DND-41 (cell line): ENCODE results near the gene ADARB2.

Experiments used
- ATAC-seq: fragments of 200-7000 bp; cut with Tn5 transposase; 3 replicates; pipeline ENCODE4 v1.9.1; 2021; ENCODE audit warnings: low read depth; ENCODE audit not compliant: insufficient read depth
- DNase-seq: peaks from one replicate; pipeline ENCODE4 v3.0.0-alpha.2; 2020
- H2AFZ ChIP-seq: 2 replicates; pipeline ENCODE4 v1.6.0; 2012; ENCODE audit warnings: low read depth, low read length
- H3K27ac ChIP-seq: 2 replicates; pipeline ENCODE4 v1.5.1; 2012; ENCODE audit warnings: low read length, inconsistent platforms
- H3K27me3 ChIP-seq: fragments of 200-600 bp; sonication (generic); 2 replicates; pipeline ENCODE4 v1.6.0; 2012; ENCODE audit warnings: low read length, mild to moderate bottlenecking, inconsistent platforms; ENCODE audit not compliant: insufficient read depth, poor library complexity
- H3K36me3 ChIP-seq: 2 replicates; pipeline ENCODE4 v1.5.1; 2012; ENCODE audit warnings: low read length, inconsistent platforms; ENCODE audit not compliant: insufficient read depth
- H3K4me1 ChIP-seq: 2 replicates; pipeline ENCODE4 v1.5.1; 2012; ENCODE audit warnings: mild to moderate bottlenecking, low read length; ENCODE audit not compliant: insufficient read depth
- H3K4me2 ChIP-seq: 2 replicates; pipeline ENCODE4 v1.6.0; 2012; ENCODE audit warnings: mild to moderate bottlenecking, moderate library complexity, low read length, inconsistent platforms; ENCODE audit not compliant: insufficient read depth
- H3K4me3 ChIP-seq, 2 experiments: fragments of 200-600 bp in 1 of 2; shearing (Covaris generic) in 1 of 2; 2 replicates each; pipeline ENCODE4 v1.5.1; 2012 to 2016; ENCODE audit warnings: inconsistent platforms in 2 of 2, low read length in 2 of 2, mild to moderate bottlenecking in 2 of 2, low read depth in 1 of 2, moderate library complexity in 1 of 2
- H3K79me2 ChIP-seq: 2 replicates; pipeline ENCODE4 v1.6.0; 2012; ENCODE audit warnings: low read length, inconsistent platforms; ENCODE audit not compliant: insufficient read depth
- H3K9ac ChIP-seq: 2 replicates; pipeline ENCODE4 v1.6.0; 2012; ENCODE audit warnings: low read depth, mild to moderate bottlenecking, inconsistent platforms, low read length, moderate library complexity
- H3K9me3 ChIP-seq: 2 replicates; pipeline ENCODE4 v1.5.1; 2012; ENCODE audit warnings: low read length, moderate library complexity, mild to moderate bottlenecking, inconsistent platforms; ENCODE audit not compliant: insufficient read depth, severe bottlenecking
- H4K20me1 ChIP-seq: 2 replicates; pipeline ENCODE4 v1.6.0; 2012; ENCODE audit warnings: low read length; ENCODE audit not compliant: insufficient read depth
- EZH2 ChIP-seq: IDR thresholded peaks from 3 replicates; pipeline ENCODE4 v1.6.1; 2012; ENCODE audit warnings: borderline replicate concordance, low read depth, mild to moderate bottlenecking, moderate library complexity, low read length, inconsistent platforms; ENCODE audit not compliant: severe bottlenecking
- TF ChIP-seq, protein P1 (sequence below): IDR thresholded peaks from 2 replicates; pipeline ENCODE4 v1.5.1; 2012; ENCODE audit warnings: borderline replicate concordance, low read length, moderate library complexity, mild to moderate bottlenecking; ENCODE audit not compliant: poor library complexity, severe bottlenecking; ENCODE audit errors: extremely low read depth

The ADARB2 gene

DNA sequence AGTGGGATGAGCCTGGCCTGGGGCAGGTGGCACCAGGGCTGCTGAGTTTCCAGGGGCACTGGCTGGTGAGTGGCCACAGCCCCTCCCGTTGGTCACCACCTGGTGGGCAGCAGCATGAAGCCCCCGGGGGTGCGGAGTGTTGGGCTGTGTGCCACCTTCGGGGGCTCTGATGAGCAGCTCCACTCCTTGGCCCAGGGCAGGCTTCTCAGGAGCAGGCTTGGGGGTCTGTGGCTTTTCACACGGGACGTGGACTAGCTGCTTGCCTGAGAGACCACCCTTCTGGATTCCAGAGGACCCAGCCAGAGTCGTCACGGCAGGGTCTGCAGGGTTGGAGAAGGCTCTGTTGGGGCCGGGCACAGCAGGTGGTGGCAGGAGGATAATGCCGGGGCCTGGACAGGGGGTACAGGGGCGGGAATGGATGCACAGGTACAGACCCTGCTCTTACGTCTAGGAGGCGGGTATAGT, 193.1 kb downstream of the ADARB2 start:
- no peak overlapping the region for H3K4me3 ChIP-seq
- H4K20me1 ChIP-seq: no peaks in the 10 kb centered on the region
- ATAC-seq (no peak), DNase-seq (no peak)
- no peak overlapping the region for H2AFZ ChIP-seq
- H3K4me2 ChIP-seq: no peak overlapping the region
- no peaks in the 10 kb centered on the region for H3K79me2 ChIP-seq
- TF ChIP-seq, protein P1, sequence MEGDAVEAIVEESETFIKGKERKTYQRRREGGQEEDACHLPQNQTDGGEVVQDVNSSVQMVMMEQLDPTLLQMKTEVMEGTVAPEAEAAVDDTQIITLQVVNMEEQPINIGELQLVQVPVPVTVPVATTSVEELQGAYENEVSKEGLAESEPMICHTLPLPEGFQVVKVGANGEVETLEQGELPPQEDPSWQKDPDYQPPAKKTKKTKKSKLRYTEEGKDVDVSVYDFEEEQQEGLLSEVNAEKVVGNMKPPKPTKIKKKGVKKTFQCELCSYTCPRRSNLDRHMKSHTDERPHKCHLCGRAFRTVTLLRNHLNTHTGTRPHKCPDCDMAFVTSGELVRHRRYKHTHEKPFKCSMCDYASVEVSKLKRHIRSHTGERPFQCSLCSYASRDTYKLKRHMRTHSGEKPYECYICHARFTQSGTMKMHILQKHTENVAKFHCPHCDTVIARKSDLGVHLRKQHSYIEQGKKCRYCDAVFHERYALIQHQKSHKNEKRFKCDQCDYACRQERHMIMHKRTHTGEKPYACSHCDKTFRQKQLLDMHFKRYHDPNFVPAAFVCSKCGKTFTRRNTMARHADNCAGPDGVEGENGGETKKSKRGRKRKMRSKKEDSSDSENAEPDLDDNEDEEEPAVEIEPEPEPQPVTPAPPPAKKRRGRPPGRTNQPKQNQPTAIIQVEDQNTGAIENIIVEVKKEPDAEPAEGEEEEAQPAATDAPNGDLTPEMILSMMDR: no peak
- TF ChIP-seq EZH2: no peak
- peaks cover 23% of the 10 kb centered on the region for H3K36me3 ChIP-seq
- no peaks in the 10 kb centered on the region for H3K27me3 ChIP-seq
- H3K9me3 ChIP-seq: no peaks in the 10 kb centered on the region
- peaks cover 15% of the 10 kb centered on the region for H3K4me1 ChIP-seq
- H3K27ac ChIP-seq: no peak overlapping the region
- no peak overlapping the region for H3K9ac ChIP-seq

DNA sequence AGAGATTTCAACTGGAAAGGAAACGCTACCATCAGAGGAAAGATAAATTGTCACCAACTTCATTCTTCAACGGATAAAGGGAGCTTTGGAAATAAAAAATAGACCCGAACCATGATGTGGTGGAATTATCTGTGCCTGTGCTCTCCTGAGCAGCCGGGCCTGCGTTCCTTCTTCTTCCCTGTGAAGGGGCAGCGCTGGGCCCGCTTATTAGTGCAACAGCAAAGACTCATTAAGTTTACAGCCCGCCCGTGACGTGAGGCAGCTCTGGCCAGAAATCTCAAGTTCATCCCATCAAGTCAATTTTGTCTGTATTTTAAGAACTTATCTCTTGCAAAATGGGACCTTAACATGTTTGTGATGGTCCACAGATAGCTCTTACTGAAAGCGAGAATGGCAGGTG, 193.7 kb downstream of the ADARB2 start:
- Histone ChIP-seq H4K20me1 (no peaks in the 10 kb centered on the region), H3K9ac (no peak overlapping the region), H3K4me3 (no peak overlapping the region), H3K4me1 (peaks cover 9% of the 10 kb centered on the region), H2AFZ (no peak overlapping the region), H3K9me3 (no peaks in the 10 kb centered on the region), H3K4me2 (no peak overlapping the region), H3K27ac (no peak overlapping the region), H3K36me3 (peaks cover 26% of the 10 kb centered on the region), H3K79me2 (no peaks in the 10 kb centered on the region), H3K27me3 (no peaks in the 10 kb centered on the region)
- DNase-seq: no peak
- no peak for ATAC-seq
- no peak for TF ChIP-seq EZH2
- TF ChIP-seq, protein P1: no peak

DNA sequence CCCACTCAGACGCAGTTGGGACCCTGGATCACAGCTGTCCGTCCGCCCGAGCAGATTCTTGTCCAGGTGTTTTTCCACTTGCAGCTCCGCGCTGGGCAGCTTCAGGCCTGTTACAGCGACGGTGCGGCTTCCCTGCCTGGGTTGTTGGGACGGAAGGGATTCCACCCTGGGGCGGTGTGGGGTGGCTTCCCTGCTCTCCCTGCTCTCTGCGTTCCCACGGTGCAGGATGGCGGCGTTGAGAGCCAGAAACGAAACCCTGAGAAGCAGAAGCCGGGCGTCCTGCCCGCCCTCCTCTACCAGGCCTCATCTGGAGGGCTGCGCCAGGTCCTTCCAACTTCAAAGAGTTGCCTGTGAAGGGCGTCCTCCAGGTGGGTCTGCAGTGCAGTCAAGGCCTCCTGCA, 194.4 kb downstream of the ADARB2 start:
- H3K9ac ChIP-seq: no peak overlapping the region
- no peak overlapping the region for H3K27ac ChIP-seq
- no peak for TF ChIP-seq EZH2
- TF ChIP-seq, protein P1: no peak
- no peak overlapping the region for H3K4me2 ChIP-seq
- no peak for ATAC-seq
- H3K79me2 ChIP-seq: no peaks in the 10 kb centered on the region
- H3K27me3 ChIP-seq: no peaks in the 10 kb centered on the region
- no peaks in the 10 kb centered on the region for H4K20me1 ChIP-seq
- H3K4me1 ChIP-seq: peaks cover 2% of the 10 kb centered on the region
- peaks cover 28% of the 10 kb centered on the region for H3K36me3 ChIP-seq
- H3K9me3 ChIP-seq: no peaks in the 10 kb centered on the region
- no peak overlapping the region for H3K4me3 ChIP-seq
- no peak overlapping the region for H2AFZ ChIP-seq
- DNase-seq: no peak

DNA sequence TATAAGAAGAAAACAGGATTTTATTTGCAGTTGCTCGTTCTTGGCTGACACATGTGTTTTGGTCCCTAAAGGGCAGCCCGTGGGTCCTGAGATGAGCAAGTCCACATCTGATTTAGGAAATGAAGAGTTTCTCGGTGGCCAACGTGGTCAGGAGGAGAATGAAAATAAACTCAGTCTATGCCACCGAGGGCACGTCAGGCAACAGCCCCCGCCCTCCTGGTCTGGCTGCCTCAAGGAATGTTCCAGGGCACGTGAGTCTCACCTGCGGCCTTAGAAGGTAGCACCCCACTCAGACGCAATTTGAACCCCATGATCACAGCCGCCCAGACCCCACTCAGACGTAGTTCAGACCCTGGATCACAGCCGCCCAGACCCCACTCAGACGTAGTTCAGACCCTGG, 197.2 kb downstream of the ADARB2 start:
- H3K4me1 ChIP-seq: no peaks in the 10 kb centered on the region; the same call in 1 of the 2 replicates
- no peaks in the 10 kb centered on the region for H4K20me1 ChIP-seq
- H3K4me2 ChIP-seq: no peak overlapping the region
- H3K79me2 ChIP-seq: peaks cover 11% of the 10 kb centered on the region; the same call in 1 of the 2 replicates
- TF ChIP-seq, protein P1: no peak
- no peak for TF ChIP-seq EZH2
- H2AFZ ChIP-seq: no peak overlapping the region
- H3K4me3 ChIP-seq: no peak overlapping the region
- DNase-seq: no peak
- peaks cover 26% of the 10 kb centered on the region for H3K36me3 ChIP-seq
- no peak for ATAC-seq
- H3K9ac ChIP-seq: no peak overlapping the region
- no peaks in the 10 kb centered on the region for H3K9me3 ChIP-seq
- no peak overlapping the region for H3K27ac ChIP-seq
- H3K27me3 ChIP-seq: no peaks in the 10 kb centered on the region
